ENCODE results near the gene KCNAB1.
"Not testable (repeated sequence)": the region's sequence is repeated elsewhere in the genome, so short reads cannot be mapped to it uniquely, and the experiment has no call there.

Gene KCNAB1

GRCh38 chr3:156180077-156180476 lies 59.7 kb downstream of the KCNAB1 start:
- DNase-seq, result no peak

GRCh38 chr3:156181509-156181908 lies 61.1 kb downstream of the KCNAB1 start:
- no peak for DNase-seq

GRCh38 chr3:156183396-156183795 lies 63.0 kb downstream of the KCNAB1 start:
- no peak for DNase-seq

GRCh38 chr3:156184156-156184555 lies 63.8 kb downstream of the KCNAB1 start:
- DNase-seq, result no peak

- DNase-seq, result no peak
These were observed 66.9 kb downstream of the KCNAB1 start for GRCh38 chr3:156187146-156187769.

GRCh38 chr3:156188757-156189156 lies 68.4 kb downstream of the KCNAB1 start:
- DNase-seq, result no peak

GRCh38 chr3:156189927-156190326 lies 69.5 kb downstream of the KCNAB1 start:
- DNase-seq, result no peak

GRCh38 chr3:156194945-156195344 lies 74.6 kb downstream of the KCNAB1 start:
- not testable (repeated sequence) for DNase-seq

DNA sequence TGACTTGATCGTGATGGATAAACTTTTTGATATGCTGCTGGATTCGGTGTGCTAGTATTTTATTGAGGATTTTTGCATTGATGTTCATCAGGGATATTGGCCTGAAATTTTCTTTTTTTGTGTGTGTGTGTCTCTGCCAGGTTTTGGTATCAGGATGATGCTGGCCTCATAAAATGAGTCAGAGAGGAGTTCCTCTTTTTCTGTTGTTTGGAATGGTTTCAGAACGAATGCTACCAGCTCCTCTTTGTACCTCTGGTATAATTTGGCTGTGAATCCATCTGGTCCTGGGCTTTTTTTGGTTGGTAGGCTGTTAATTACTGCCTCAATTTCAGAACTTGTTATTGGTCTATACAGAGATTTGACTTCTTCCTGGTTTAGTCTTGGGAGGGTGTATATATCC lies 76.8 kb downstream of the KCNAB1 start:
- DNase-seq, result peak; percentile 47 to 51

DNA sequence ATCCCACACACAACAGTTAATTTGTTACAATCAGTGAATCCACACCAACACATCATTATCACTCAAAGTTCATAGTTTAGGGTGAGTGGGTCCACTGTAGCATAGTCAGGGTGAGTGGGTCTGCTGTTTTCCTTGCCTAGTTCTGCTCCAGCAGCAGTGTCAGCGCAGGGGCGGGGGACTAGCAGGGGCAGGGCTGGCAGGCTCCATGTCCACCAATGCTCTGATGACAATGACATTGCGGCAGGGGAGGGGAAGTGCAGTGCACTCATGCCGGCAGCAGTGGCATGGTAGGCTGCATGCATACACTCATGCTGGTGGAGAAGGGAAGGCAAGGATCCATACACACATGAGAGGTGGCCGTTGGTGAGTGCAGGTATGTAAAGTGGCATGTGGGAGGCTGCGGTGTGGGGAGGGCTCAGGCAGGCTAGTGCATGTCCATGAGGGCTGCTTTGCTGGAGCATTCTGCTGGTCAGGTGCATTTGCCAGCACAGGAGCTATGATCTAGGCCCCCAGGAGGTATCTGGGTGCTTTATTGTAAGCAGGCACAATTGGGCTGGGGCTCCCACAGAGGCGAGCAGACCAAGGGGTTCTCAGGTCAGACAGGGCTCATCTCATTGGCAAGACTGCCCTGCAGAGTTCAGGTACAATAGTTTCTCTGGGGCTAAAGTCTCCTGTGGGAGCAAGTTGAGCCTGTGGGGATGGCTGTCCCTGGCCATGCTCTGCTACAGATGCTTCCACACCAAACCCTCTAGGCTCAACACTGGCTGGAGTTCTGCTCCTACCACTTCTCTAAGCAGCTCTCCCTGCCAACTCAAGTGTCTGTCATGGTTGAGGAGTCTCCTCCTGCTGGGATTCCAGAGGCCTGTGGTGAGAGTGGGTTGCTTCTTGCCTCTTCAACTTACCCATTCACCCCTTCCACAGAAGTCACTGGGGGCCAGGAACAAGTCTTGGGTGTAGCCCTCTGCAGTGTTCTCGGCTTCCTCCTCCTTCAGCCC lies 81.3 kb downstream of the KCNAB1 start:
- DNase-seq, result no peak

DNA sequence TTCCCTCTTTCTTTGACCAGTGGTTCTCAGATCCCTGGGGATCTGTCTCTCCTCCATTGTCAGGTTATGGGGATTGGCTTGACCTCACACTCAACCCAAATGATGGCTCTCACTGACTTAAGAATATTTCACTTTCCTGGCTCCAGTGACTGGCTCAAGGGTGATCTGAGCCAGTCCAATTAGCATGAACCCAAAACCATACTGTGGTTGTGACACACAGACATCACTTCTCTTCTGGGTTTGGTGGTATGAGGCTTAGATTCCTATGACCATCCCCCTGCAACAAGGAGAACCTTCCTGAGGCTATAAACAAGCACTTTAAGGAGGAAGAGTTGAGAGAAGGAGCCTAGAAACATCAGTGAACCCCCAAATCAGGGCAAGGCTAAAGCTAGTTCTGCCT lies 85.8 kb downstream of the KCNAB1 start:
- DNase-seq, result no peak

DNA sequence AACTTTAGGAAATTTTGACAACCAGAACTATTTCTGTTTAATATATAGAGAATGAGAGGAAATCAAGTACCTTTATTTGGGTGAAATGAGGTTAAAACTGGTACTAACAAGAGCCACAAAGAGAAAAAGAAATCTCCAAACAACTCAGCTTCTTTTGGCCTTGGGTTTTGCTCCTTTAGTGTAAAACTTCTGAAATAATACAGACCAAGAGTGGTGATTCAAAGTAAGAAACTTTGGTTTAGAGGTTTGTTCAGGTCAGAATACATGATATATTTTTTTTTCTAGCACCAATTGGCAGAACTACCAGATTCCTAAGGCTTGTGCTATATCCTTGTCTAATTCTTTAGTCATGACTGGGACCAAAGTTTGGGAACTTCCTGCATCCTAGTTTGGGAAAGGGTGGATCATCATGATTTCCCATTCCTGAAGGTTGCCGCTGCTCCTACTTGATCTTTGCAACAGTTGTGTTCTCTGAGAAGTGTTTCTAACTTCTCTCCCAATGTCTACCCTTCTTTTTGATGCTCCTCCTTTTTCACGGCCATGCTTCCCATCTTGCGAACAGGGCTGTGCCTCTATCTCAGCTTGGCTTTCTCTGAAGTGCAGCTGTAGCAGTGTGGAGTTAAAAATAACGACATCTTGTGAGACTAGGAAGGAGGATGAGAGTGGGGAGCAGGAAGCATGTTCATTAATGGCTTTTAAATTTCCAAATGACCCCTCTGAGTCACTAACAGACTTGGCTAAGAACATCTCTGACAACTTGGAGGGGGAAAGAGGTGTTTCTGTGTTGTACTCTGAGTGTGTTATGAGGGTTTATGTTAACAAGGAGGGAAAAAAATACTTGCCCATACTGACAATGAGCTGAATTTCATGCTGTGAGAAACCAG lies 87.7 kb downstream of the KCNAB1 start:
- no peak for DNase-seq

DNA sequence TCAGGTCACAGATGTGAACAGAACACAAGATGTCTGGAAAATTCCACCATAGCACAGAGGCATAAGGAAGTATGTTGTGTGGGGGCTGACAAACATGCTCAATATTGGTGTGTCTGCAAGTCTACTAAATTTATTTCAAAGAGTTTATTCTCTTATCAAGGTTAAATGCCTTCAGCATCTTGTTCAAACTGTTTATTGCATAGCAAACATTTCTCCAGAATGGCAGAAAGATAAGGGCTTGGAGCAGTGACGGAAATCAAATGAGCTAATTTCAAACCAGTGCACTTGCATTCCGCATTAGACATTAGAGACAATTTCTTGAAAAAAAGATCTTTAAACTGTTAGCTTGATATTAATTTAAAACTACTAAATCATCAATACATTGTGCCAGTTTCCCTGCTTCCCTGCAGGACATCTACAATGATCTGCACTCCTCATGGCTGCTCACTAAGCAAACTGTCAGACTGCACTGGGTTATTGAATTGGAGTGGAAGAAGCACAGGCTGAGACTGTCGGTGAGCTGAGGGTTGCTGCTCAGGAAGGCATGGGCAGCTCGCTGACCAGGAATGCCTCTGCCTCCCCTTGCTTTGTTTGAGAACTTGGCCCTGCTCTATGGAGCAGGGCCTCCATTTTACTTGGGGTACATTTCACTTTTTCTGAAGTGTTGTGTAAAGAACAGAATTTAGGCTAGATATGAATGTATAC lies 89.4 kb downstream of the KCNAB1 start:
- no peak for DNase-seq

- peak; percentile 32 to 63 for DNase-seq
These were observed 91.2 kb downstream of the KCNAB1 start for GRCh38 chr3:156211583-156211982.

- DNase-seq, result no peak
These were observed 94.3 kb downstream of the KCNAB1 start for GRCh38 chr3:156214676-156215075.

DNA sequence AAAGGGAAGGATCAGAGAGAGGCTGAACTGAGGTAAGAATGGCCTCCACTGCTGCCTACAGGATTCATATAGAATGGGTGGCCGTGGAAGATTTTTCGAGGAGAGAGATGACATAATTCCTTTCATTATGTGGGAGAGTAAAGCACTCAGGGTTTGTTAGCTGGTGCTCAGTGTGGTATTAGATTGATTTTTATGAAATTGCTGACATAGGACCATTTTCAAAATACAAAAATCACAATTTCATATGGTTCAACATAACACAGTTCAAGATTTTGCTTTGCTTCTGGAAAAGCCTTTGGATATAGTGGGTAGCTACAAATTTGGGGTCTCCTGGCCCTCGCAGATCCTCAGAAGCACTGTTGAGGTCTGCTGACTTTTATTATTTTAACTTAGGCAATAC lies 95.4 kb downstream of the KCNAB1 start:
- no peak for DNase-seq

DNA sequence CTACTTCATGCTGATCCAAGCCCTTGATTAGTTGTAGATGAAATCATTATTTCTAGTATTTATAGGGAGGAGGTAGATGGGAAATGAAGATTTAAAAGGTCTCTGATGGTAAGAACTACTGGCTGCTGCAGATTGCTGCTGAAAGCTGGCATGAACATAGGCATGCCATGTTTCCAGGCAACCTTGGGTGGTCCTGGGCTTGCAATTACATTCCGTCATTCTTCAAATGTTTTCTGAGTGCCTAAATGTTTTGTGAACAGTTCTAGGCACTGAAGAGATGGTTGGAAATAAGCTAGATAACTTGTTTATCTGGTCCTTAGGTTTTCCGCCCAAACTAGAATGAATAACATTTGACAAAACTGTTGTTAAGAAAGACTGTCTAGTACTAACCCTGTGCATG lies 95.8 kb downstream of the KCNAB1 start:
- DNase-seq, result no peak

DNA sequence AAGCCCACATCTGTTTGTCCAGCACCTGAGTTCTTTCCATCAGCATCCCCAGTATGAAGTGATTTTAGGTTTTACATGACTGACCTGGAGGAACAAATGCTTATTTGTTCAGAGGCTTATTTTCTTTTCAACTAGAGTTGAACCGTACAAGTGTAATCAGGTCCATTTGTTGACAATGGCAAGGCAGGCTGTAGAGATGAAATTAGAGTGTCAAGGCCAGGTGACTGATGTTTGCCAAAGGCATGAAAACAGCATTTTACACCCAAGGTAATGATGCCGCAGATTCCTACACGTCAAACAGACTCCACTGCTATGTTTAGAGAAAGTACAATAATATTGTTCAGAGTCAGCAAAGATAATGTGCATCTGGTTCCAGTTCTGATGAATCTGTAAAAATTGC lies 96.5 kb downstream of the KCNAB1 start:
- no peak for DNase-seq

- no peak for DNase-seq
These were observed 97.4 kb downstream of the KCNAB1 start for GRCh38 chr3:156217674-156218352.

GRCh38 chr3:156218353-156218744 lies 98.0 kb downstream of the KCNAB1 start:
- DNase-seq, result no peak

GRCh38 chr3:156222381-156222780 lies 102.0 kb downstream of the KCNAB1 start:
- not testable (repeated sequence) for DNase-seq

- not testable (repeated sequence) for DNase-seq
These were observed 103.7 kb downstream of the KCNAB1 start for GRCh38 chr3:156224046-156224445.

All from Kasumi-1 (cell line).